ENCODE results near the gene P2RX4.

- TF ChIP-seq CTCF (optimal IDR thresholded peaks at IDR 0.05 in 1 of 3, IDR thresholded peaks at IDR 0.05 in 1 of 3, conservative IDR thresholded peaks at IDR 0.05 in 1 of 3; ENCODE audit: extremely low read depth in 1 of 3, insufficient read depth in 2 of 3, low read length in 3 of 3) (no peak), EZH2 (IDR thresholded peaks at IDR 0.05; ENCODE audit: low read length) (no peak)
These were observed 27.6 kb upstream of the P2RX4 start for GRCh38 chr12:121182222-121182893.

Measured in keratinocyte (primary cell).